HG02571 (cell line): ENCODE measurements around the gene TACSTD2.
A peak's percentile ranks its signal among the peaks of the same experiment; 100 is the strongest.
"Not testable (repeated sequence)": the region's sequence is repeated elsewhere in the genome, so short reads cannot be mapped to it uniquely, and the experiment has no call there.

Experiments
- ATAC-seq: cut with Tn5 transposase; IDR thresholded peaks from one replicate; pipeline ENCODE4 v1.9.1; 2021; ENCODE audit warnings: mild to moderate bottlenecking, moderate library complexity; ENCODE audit not compliant: unreplicated experiment

TACSTD2 gene

GRCh38 chr1:58588396-58588795 lies 11.3 kb upstream of the TACSTD2 start:
- no peak for ATAC-seq

- no peak for ATAC-seq
Measured at GRCh38 chr1:58587667-58588066, 10.6 kb upstream of the TACSTD2 start.

GRCh38 chr1:58586271-58586670 lies 9.2 kb upstream of the TACSTD2 start:
- ATAC-seq = no peak

- no peak for ATAC-seq
Measured at GRCh38 chr1:58585581-58586151, 8.6 kb upstream of the TACSTD2 start.

GRCh38 chr1:58585166-58585565 lies 8.1 kb upstream of the TACSTD2 start:
- ATAC-seq = no peak

GRCh38 chr1:58584082-58584895 lies 7.2 kb upstream of the TACSTD2 start:
- ATAC-seq = peak; percentile 61

GRCh38 chr1:58583496-58583895 lies 6.4 kb upstream of the TACSTD2 start:
- no peak for ATAC-seq

- not testable (repeated sequence) for ATAC-seq
Measured at GRCh38 chr1:58582143-58582542, 5.1 kb upstream of the TACSTD2 start.

- ATAC-seq = no peak
Measured at GRCh38 chr1:58581641-58582040, 4.6 kb upstream of the TACSTD2 start.

GRCh38 chr1:58580186-58580585 lies 3.1 kb upstream of the TACSTD2 start:
- ATAC-seq = no peak

GRCh38 chr1:58577654-58578030 lies 590 bp upstream of the TACSTD2 start:
- ATAC-seq = no peak

GRCh38 chr1:58576325-58576726 lies 726 bp downstream of the TACSTD2 start:
- ATAC-seq = no peak

GRCh38 chr1:58575551-58576324 lies 1.3 kb downstream of the TACSTD2 start:
- ATAC-seq = no peak

- no peak for ATAC-seq
Measured at GRCh38 chr1:58574816-58575215, 2.2 kb downstream of the TACSTD2 start.

GRCh38 chr1:58573705-58574591 lies 3.1 kb downstream of the TACSTD2 start:
- peak; percentile 98 for ATAC-seq

- ATAC-seq = no peak
Measured at GRCh38 chr1:58573138-58573537, 3.9 kb downstream of the TACSTD2 start.

- no peak for ATAC-seq
Measured at GRCh38 chr1:58572690-58573089, 4.4 kb downstream of the TACSTD2 start.

GRCh38 chr1:58571616-58572015 lies 5.4 kb downstream of the TACSTD2 start:
- no peak for ATAC-seq

- ATAC-seq = no peak
Measured at GRCh38 chr1:58570817-58571216, 6.2 kb downstream of the TACSTD2 start.

GRCh38 chr1:58570094-58570493 lies 7.0 kb downstream of the TACSTD2 start:
- ATAC-seq = no peak

GRCh38 chr1:58568911-58569310 lies 8.1 kb downstream of the TACSTD2 start:
- no peak for ATAC-seq
